Esophagus squamous epithelium (tissue), 5 donors: ENCODE data around the gene ROR2. TPM values are rescaled to one million over a fixed set of nuclear protein-coding genes. Genes with fewer than 3 reads are reported as not detected.

Experiments used
- DNase-seq: peaks from one replicate; lab custom pipeline; 2025; lab: John Stamatoyannopoulos, UW
- H3K27ac ChIP-seq, 4 donors: fragments of 200-600 bp; sonication (generic); one replicate each; pipeline ENCODE4 v1.5.1; 2016 to 2019; ENCODE audit warnings: mild to moderate bottlenecking in 1 of 4
- H3K27me3 ChIP-seq, 4 donors: fragments of 200-600 bp; sonication (generic); 1 replicate in 3 of 4; 2 replicates in 1 of 4; pipeline versions ENCODE4 v1.5.1 to v1.6.0; 2017 to 2021; ENCODE audit warnings: antibody characterized with exemption in 1 of 4
- H3K36me3 ChIP-seq, 3 donors: fragments of 200-600 bp; sonication (generic); one replicate each; pipeline ENCODE4 v1.5.1; 2016 to 2019
- H3K4me1 ChIP-seq, 3 donors: fragments of 200-600 bp; sonication (generic); one replicate each; pipeline ENCODE4 v1.5.1; 2017 to 2019
- H3K4me3 ChIP-seq, 4 donors: fragments of 200-600 bp; sonication (generic); 1 replicate in 3 of 4; 2 replicates in 1 of 4; pipeline ENCODE4 v1.5.1; 2016 to 2019; ENCODE audit warnings: mild to moderate bottlenecking in 2 of 4, moderate library complexity in 1 of 4
- H3K9me3 ChIP-seq, 3 donors: fragments of 200-600 bp; sonication (generic); one replicate each; pipeline ENCODE4 v1.5.1; 2016 to 2019
- CTCF ChIP-seq, 6 experiments: fragments of 450-650 bp in 4 of 6; fragments of 200-600 bp in 2 of 6; sonication (generic) in 2 of 6; IDR thresholded peaks; one replicate each; pipeline ENCODE4 v1.5.1; 2016 to 2019; ENCODE audit warnings: antibody characterized with exemption in 6 of 6, mild to moderate bottlenecking in 4 of 6, moderate library complexity in 4 of 6
- POLR2A ChIP-seq, 4 donors: fragments of 450-650 bp; IDR thresholded peaks; one replicate each; pipeline ENCODE4 v1.6.1; 2017; ENCODE audit warnings: antibody characterized with exemption in 4 of 4, mild to moderate bottlenecking in 4 of 4, moderate library complexity in 3 of 4
- WGBS, 2 donors: methylation state at CpG; one replicate each; pipeline ENCODE4 v1.1.5; 2018; 5-methylcytosine and 5-hydroxymethylcytosine counted together
- intact Hi-C: fragments of 100-400 bp; cut with DNase I; formaldehyde crosslinking; loops from one replicate; pipeline ENCODE4 v1.15.0; 2022
- total RNA-seq, 4 donors: library from RNA; depleted of rRNA; stranded (reverse); fragments of >200 nt; gene quantifications; one replicate each; pipeline ENCODE4 v1.1.0, GENCODE V29; 2016
- donor health status: DM: yes; HTN: yes; CAD: no.

ROR2 gene
- total RNA-seq, 4 donors from 2014 or later: 0.68 to 12.6 (median 3.7) TPM

- no peak for TF ChIP-seq CTCF (IDR thresholded peaks at IDR 0.05)
- no peak for TF ChIP-seq POLR2A (IDR thresholded peaks at IDR 0.05)
- intact Hi-C loops: no loop called here
- WGBS, 2 donors: 46 to 72% methylated on average over 2 of the region's 2 CpGs
- DNase-seq: no peak
- Histone ChIP-seq H3K4me1 (peaks cover 0 to 3% (median 0%) of the 10 kb centered on the region in 3 donors), H3K4me3 (no peak overlapping the region), H3K36me3 (no peaks in the 10 kb centered on the region), H3K27ac (no peak overlapping the region), H3K27me3 (no peaks in the 10 kb centered on the region), H3K9me3 (no peaks in the 10 kb centered on the region)
These were observed 196.3 kb downstream of the ROR2 start for GRCh38 chr9:91753711-91754110.

GRCh38 chr9:91751922-91752321, 198.1 kb downstream of the ROR2 start:
- intact Hi-C loops: no loop called here

GRCh38 chr9:91750343-91750742, 199.7 kb downstream of the ROR2 start:
- Histone ChIP-seq H3K4me3 (no peak overlapping the region), H3K9me3 (no peaks in the 10 kb centered on the region), H3K36me3 (no peaks in the 10 kb centered on the region), H3K27me3 (no peaks in the 10 kb centered on the region), H3K27ac (peak overlapping the region in 1 of 4 donors; percentile 8), H3K4me1 (peaks cover 0 to 14% (median 0%) of the 10 kb centered on the region in 3 donors)
- DNase-seq: no peak
- TF ChIP-seq CTCF (IDR thresholded peaks at IDR 0.05): no peak
- TF ChIP-seq POLR2A (IDR thresholded peaks at IDR 0.05): no peak
- 67 to 80% methylated on average over 6 of the region's 6 CpGs for WGBS, 2 donors
- intact Hi-C loops: no loop called here

More at GRCh38 chr9:91751922-91752321, 198.1 kb downstream of the ROR2 start:
- Histone ChIP-seq H3K4me3 (no peak overlapping the region), H3K36me3 (no peaks in the 10 kb centered on the region), H3K27ac (no peak overlapping the region), H3K27me3 (no peaks in the 10 kb centered on the region), H3K9me3 (no peaks in the 10 kb centered on the region), H3K4me1 (peaks cover 0 to 6% (median 0%) of the 10 kb centered on the region in 3 donors)
- TF ChIP-seq CTCF (IDR thresholded peaks at IDR 0.05): no peak
- no peak for TF ChIP-seq POLR2A (IDR thresholded peaks at IDR 0.05)
- no peak for DNase-seq
- 59 to 69% methylated on average over 2 of the region's 2 CpGs for WGBS, 2 donors

- DNase-seq: no peak
- TF ChIP-seq CTCF (IDR thresholded peaks at IDR 0.05): no peak
- TF ChIP-seq POLR2A (IDR thresholded peaks at IDR 0.05): no peak
- no peak overlapping the region for H3K4me3 ChIP-seq
- H3K27me3 ChIP-seq: no peaks in the 10 kb centered on the region
- intact Hi-C loops: no loop called here
- peak overlapping the region in 1 of 4 donors; percentile 40 for H3K27ac ChIP-seq
- no peaks in the 10 kb centered on the region for H3K36me3 ChIP-seq
- H3K4me1 ChIP-seq: peaks cover 0 to 17% (median 0%) of the 10 kb centered on the region in 3 donors
- 48 to 68% methylated on average over 6 to 8 of the region's 9 CpGs for WGBS, 2 donors
- no peaks in the 10 kb centered on the region for H3K9me3 ChIP-seq
These were observed 203.1 kb downstream of the ROR2 start for GRCh38 chr9:91746904-91747303.

- no peak for DNase-seq
- intact Hi-C loops: no loop called here
- Histone ChIP-seq H3K9me3 (no peaks in the 10 kb centered on the region), H3K4me1 (peaks cover 0 to 22% (median 0%) of the 10 kb centered on the region in 3 donors), H3K27ac (peak overlapping the region in 1 of 4 donors; percentile 40), H3K36me3 (no peaks in the 10 kb centered on the region), H3K27me3 (no peaks in the 10 kb centered on the region), H3K4me3 (no peak overlapping the region)
- 57 to 62% methylated on average over 3 to 10 of the region's 10 CpGs for WGBS, 2 donors
- TF ChIP-seq POLR2A (IDR thresholded peaks at IDR 0.05) (no peak), CTCF (IDR thresholded peaks at IDR 0.05) (no peak)
These were observed 203.7 kb downstream of the ROR2 start for GRCh38 chr9:91746357-91746756.
